Small intestine (tissue), 7 donors: ENCODE data around the gene SECTM1. TPM values are rescaled to one million over a fixed set of nuclear protein-coding genes. Genes with fewer than 3 reads are reported as not detected.
A peak's percentile ranks its signal among the peaks of the same experiment; 100 is the strongest.

Experiments used
- DNase-seq, 2 donors: peaks; one replicate each; pipeline versions ENCODE4 v3.0.0 to v3.0.0-alpha.2; 2013
- FAIRE-seq: peaks from 2 replicates; lab custom pipeline; 2012; peaks lifted over from hg19 to GRCh38; lab: Jason Lieb, UNC
- H3K27ac ChIP-seq, 3 donors: one replicate each; pipeline ENCODE4 v1.5.1; 2013; ENCODE audit warnings: low read length in 2 of 3, mild to moderate bottlenecking in 2 of 3, control low read depth in 1 of 3, inconsistent platforms in 1 of 3, low read depth in 1 of 3, moderate library complexity in 1 of 3
- H3K27me3 ChIP-seq, 3 donors: one replicate each; pipeline ENCODE4 v1.6.1; 2013; ENCODE audit warnings: low read length in 3 of 3, inconsistent platforms in 1 of 3; ENCODE audit not compliant: control insufficient read depth in 3 of 3, insufficient read depth in 3 of 3
- H3K36me3 ChIP-seq, 3 donors: one replicate each; pipeline ENCODE4 v1.6.1; 2013; ENCODE audit warnings: low read length in 3 of 3, inconsistent platforms in 1 of 3, low read depth in 1 of 3, mild to moderate bottlenecking in 1 of 3, moderate library complexity in 1 of 3; ENCODE audit not compliant: control insufficient read depth in 3 of 3, insufficient read depth in 2 of 3
- H3K4me1 ChIP-seq, 3 donors: one replicate each; pipeline ENCODE4 v1.6.1; 2013; ENCODE audit warnings: low read length in 2 of 3, inconsistent platforms in 1 of 3, low read depth in 1 of 3, mild to moderate bottlenecking in 1 of 3, moderate library complexity in 1 of 3; ENCODE audit not compliant: control insufficient read depth in 3 of 3, insufficient read depth in 2 of 3
- H3K4me3 ChIP-seq, 3 donors: one replicate each; pipeline ENCODE4 v1.5.1; 2013; ENCODE audit warnings: low read length in 3 of 3, control low read depth in 1 of 3, inconsistent platforms in 1 of 3, low read depth in 1 of 3, mild to moderate bottlenecking in 1 of 3, moderate library complexity in 1 of 3
- H3K9me3 ChIP-seq, 2 donors: one replicate each; pipeline ENCODE4 v1.6.1; 2013; ENCODE audit warnings: low read depth in 1 of 2, low read length in 1 of 2; ENCODE audit not compliant: control insufficient read depth in 2 of 2, insufficient read depth in 1 of 2
- WGBS, 3 donors: extraction: QIAGEN DNeasy Blood & Tissue Kit; methylation state at CpG; one replicate each; pipeline ENCODE4 v1.1.7; 2013; 5-methylcytosine and 5-hydroxymethylcytosine counted together
- polyA plus RNA-seq, 4 donors: library from polyadenylated mRNA; stranded (reverse) in 3 of 4; unstranded in 1 of 4; fragments of 200-250 nt in 3 of 4; fragments of 120-200 nt in 1 of 4; gene quantifications; one replicate each; pipeline versions ENCODE4 v1.2.1 to v1.2.3, GENCODE V29; 2013
- donor health status: healthy with polysubstance abuse.
- donor health status: control.
- donor health status: control.
- donor health status: Bipolar disorder and iron deficiency.
- donor health status: healthy.

SECTM1 gene
- polyA plus RNA-seq, 4 donors = 13.6 to 81.9 (median 26.1) TPM

- H3K4me1 ChIP-seq = peaks cover 4 to 65% (median 7%) of the 10 kb centered on the region in 3 donors
- WGBS, 3 donors = 35 to 73% (median 68%) methylated on average over 14 to 15 of the region's 15 CpGs
- FAIRE-seq = no peak
- no peaks in the 10 kb centered on the region for H3K9me3 ChIP-seq
- H3K4me3 ChIP-seq = no peak overlapping the region
- no peak for DNase-seq
- H3K27me3 ChIP-seq = peaks cover 0 to 27% (median 0%) of the 10 kb centered on the region in 3 donors
- H3K36me3 ChIP-seq = peaks cover 0 to 5% (median 0%) of the 10 kb centered on the region in 3 donors
- H3K27ac ChIP-seq = peak overlapping the region; percentile 67 to 92 (median 71)
Observed at GRCh38 chr17:82328994-82329507, 4.5 kb downstream of the SECTM1 start.

GRCh38 chr17:82328141-82328993 lies 5.2 kb downstream of the SECTM1 start:
- Histone ChIP-seq H3K27me3 (peaks cover 0 to 22% (median 0%) of the 10 kb centered on the region in 3 donors), H3K4me3 (peak overlapping the region in 1 of 3 donors; percentile 2), H3K4me1 (peaks cover 4 to 62% (median 5%) of the 10 kb centered on the region in 3 donors), H3K36me3 (peaks cover 0 to 5% (median 0%) of the 10 kb centered on the region in 3 donors), H3K9me3 (no peaks in the 10 kb centered on the region), H3K27ac (peak overlapping the region; percentile 67 to 82 (median 71))
- peak; percentile 93 to 97 for DNase-seq
- FAIRE-seq = no peak
- 12 to 56% (median 39%) methylated on average over 28 of the region's 28 CpGs for WGBS, 3 donors

- H3K9me3 ChIP-seq = no peaks in the 10 kb centered on the region
- H3K27ac ChIP-seq = peak overlapping the region; percentile 53 to 82 (median 71)
- 48 to 63% (median 58%) methylated on average over 13 to 16 of the region's 16 CpGs for WGBS, 3 donors
- peaks cover 0 to 5% (median 0%) of the 10 kb centered on the region in 3 donors for H3K36me3 ChIP-seq
- no peak for FAIRE-seq
- peaks cover 0 to 15% (median 0%) of the 10 kb centered on the region in 3 donors for H3K27me3 ChIP-seq
- H3K4me3 ChIP-seq = peak overlapping the region in 1 of 3 donors; percentile 2
- H3K4me1 ChIP-seq = peaks cover 4 to 57% (median 5%) of the 10 kb centered on the region in 3 donors
- DNase-seq = no peak
Observed at GRCh38 chr17:82327757-82328140, 5.8 kb downstream of the SECTM1 start.

- H3K27me3 ChIP-seq = peaks cover 0 to 11% (median 0%) of the 10 kb centered on the region in 3 donors
- no peak overlapping the region for H3K27ac ChIP-seq
- no peaks in the 10 kb centered on the region for H3K9me3 ChIP-seq
- DNase-seq (no peak), FAIRE-seq (no peak)
- 83 to 87% (median 84%) methylated on average over 12 to 15 of the region's 15 CpGs for WGBS, 3 donors
- H3K4me3 ChIP-seq = no peak overlapping the region
- peaks cover 0 to 5% (median 0%) of the 10 kb centered on the region in 3 donors for H3K36me3 ChIP-seq
- H3K4me1 ChIP-seq = peaks cover 4 to 52% (median 5%) of the 10 kb centered on the region in 3 donors
Observed at GRCh38 chr17:82327289-82327688, 6.3 kb downstream of the SECTM1 start.

- Histone ChIP-seq H3K4me3 (no peak overlapping the region), H3K4me1 (peaks cover 4 to 46% (median 5%) of the 10 kb centered on the region in 3 donors), H3K27me3 (no peaks in the 10 kb centered on the region), H3K9me3 (no peaks in the 10 kb centered on the region), H3K27ac (peak overlapping the region in 1 of 3 donors; percentile 34), H3K36me3 (peaks cover 0 to 13% (median 0%) of the 10 kb centered on the region in 3 donors)
- no peak for FAIRE-seq
- no peak for DNase-seq
- 68 to 82% (median 77%) methylated on average over 24 to 30 of the region's 30 CpGs for WGBS, 3 donors
Observed at GRCh38 chr17:82325286-82326180, 8.0 kb downstream of the SECTM1 start.

- DNase-seq = peak in 1 of 2 donors; percentile 75
- 28 to 50% (median 38%) methylated on average over 25 of the region's 25 CpGs for WGBS, 3 donors
- peak overlapping the region in 1 of 3 donors; percentile 34 for H3K27ac ChIP-seq
Observed at GRCh38 chr17:82324566-82325285, 8.8 kb downstream of the SECTM1 start.

GRCh38 chr17:82323514-82324234 lies 9.9 kb downstream of the SECTM1 start:
- H3K9me3 ChIP-seq = peaks cover 0 to 3% of the 10 kb centered on the region in 2 donors
- H3K4me3 ChIP-seq = no peak overlapping the region
- peaks cover 0 to 13% (median 0%) of the 10 kb centered on the region in 3 donors for H3K36me3 ChIP-seq
- DNase-seq = no peak
- H3K27ac ChIP-seq = no peak overlapping the region
- no peaks in the 10 kb centered on the region for H3K27me3 ChIP-seq
- FAIRE-seq = no peak
- peaks cover 0 to 35% (median 0%) of the 10 kb centered on the region in 3 donors for H3K4me1 ChIP-seq
- 50 to 66% (median 59%) methylated on average over 15 to 21 of the region's 21 CpGs for WGBS, 3 donors

More at GRCh38 chr17:82324566-82325285, 8.8 kb downstream of the SECTM1 start:
- Histone ChIP-seq H3K4me1 (peaks cover under 1 to 46% (median 5%) of the 10 kb centered on the region in 3 donors), H3K9me3 (no peaks in the 10 kb centered on the region), H3K27me3 (no peaks in the 10 kb centered on the region), H3K36me3 (peaks cover 0 to 13% (median 0%) of the 10 kb centered on the region in 3 donors), H3K4me3 (no peak overlapping the region)
- FAIRE-seq = no peak
